Measurements from ENCODE around the gene XYLT2.
A peak's percentile ranks its signal among the peaks of the same experiment; 100 is the strongest.
"Not testable (repeated sequence)": the region's sequence is repeated elsewhere in the genome, so short reads cannot be mapped to it uniquely, and the experiment has no call there.

XYLT2 gene

GRCh38 chr17:50396261-50397110, 50.6 kb downstream of the XYLT2 start:
- TF ChIP-seq CTCF (IDR thresholded peaks at IDR 0.05; ENCODE audit: low read depth, low read length, missing control alignments), result no peak
- peak overlapping the region; percentile 88 for H3K4me3 ChIP-seq (ENCODE audit: low read depth, low read length)
- in situ Hi-C loops (cut with HindIII; ENCODE audit: low sequenced_read_pairs), result no loop called here
- peak; percentile 16 for DNase-seq (ENCODE audit: low read depth)

GRCh38 chr17:50397111-50397918, 51.4 kb downstream of the XYLT2 start, which contains the start of gene LRRC59:
LRRC59 (minus strand) TSS chr17:50397523; CDS start chr17:50397317, 206 bp downstream.
- in situ Hi-C loops (cut with HindIII; ENCODE audit: low sequenced_read_pairs), result no loop called here
- TF ChIP-seq CTCF (IDR thresholded peaks at IDR 0.05; ENCODE audit: low read depth, low read length, missing control alignments), result peak; percentile 89
- peak; percentile 59 for DNase-seq (ENCODE audit: low read depth)
- peak within 1 kb of the TSS; percentile 88 for H3K4me3 ChIP-seq (ENCODE audit: low read depth, low read length)

GRCh38 chr17:50397919-50398285, 52.0 kb downstream of the XYLT2 start:
- in situ Hi-C loops (cut with HindIII; ENCODE audit: low sequenced_read_pairs), result no loop called here
- no peak for DNase-seq (ENCODE audit: low read depth)
- no peak overlapping the region for H3K4me3 ChIP-seq (ENCODE audit: low read depth, low read length)
- TF ChIP-seq CTCF (IDR thresholded peaks at IDR 0.05; ENCODE audit: low read depth, low read length, missing control alignments), result no peak

GRCh38 chr17:50398672-50399071, 52.7 kb downstream of the XYLT2 start:
- in situ Hi-C loops (cut with HindIII; ENCODE audit: low sequenced_read_pairs); H3K4me3 ChIP-seq (ENCODE audit: low read depth, low read length); DNase-seq (ENCODE audit: low read depth): not testable (repeated sequence)

GRCh38 chr17:50399591-50399990, 53.7 kb downstream of the XYLT2 start:
- in situ Hi-C loops (cut with HindIII; ENCODE audit: low sequenced_read_pairs); DNase-seq (ENCODE audit: low read depth); H3K4me3 ChIP-seq (ENCODE audit: low read depth, low read length): not testable (repeated sequence)

- DNase-seq (ENCODE audit: low read depth); in situ Hi-C loops (cut with HindIII; ENCODE audit: low sequenced_read_pairs): not testable (repeated sequence)
Observed at GRCh38 chr17:50405351-50405750, 59.4 kb downstream of the XYLT2 start.

GRCh38 chr17:50406578-50406977, 60.7 kb downstream of the XYLT2 start:
- in situ Hi-C loops (cut with HindIII; ENCODE audit: low sequenced_read_pairs), result no loop called here
- no peak for DNase-seq (ENCODE audit: low read depth)
- H3K4me3 ChIP-seq (ENCODE audit: low read depth, low read length), result no peak overlapping the region
- no peak for TF ChIP-seq CTCF (IDR thresholded peaks at IDR 0.05; ENCODE audit: low read depth, low read length, missing control alignments)

More at GRCh38 chr17:50405351-50405750, 59.4 kb downstream of the XYLT2 start:
- H3K4me3 ChIP-seq (ENCODE audit: low read depth, low read length), result not testable (repeated sequence)

- H3K4me3 ChIP-seq (ENCODE audit: low read depth, low read length), result no peak overlapping the region
- no peak for DNase-seq (ENCODE audit: low read depth)
- no peak for TF ChIP-seq CTCF (IDR thresholded peaks at IDR 0.05; ENCODE audit: low read depth, low read length, missing control alignments)
- in situ Hi-C loops (cut with HindIII; ENCODE audit: low sequenced_read_pairs), result no loop called here
Observed at GRCh38 chr17:50407921-50408320, 62.0 kb downstream of the XYLT2 start.
